ENCODE measurements around the gene TRIM47. TPM values are rescaled to one million over a fixed set of nuclear protein-coding genes. Genes with fewer than 3 reads are reported as not detected.
A peak's percentile ranks its signal among the peaks of the same experiment; 100 is the strongest.

TRIM47 gene
- total and polyA plus RNA-seq, 2 of the 13 experiments (the other 11 are each of a cell fraction or from before 2014, with no cell fraction given) = 33.5 to 82.0 TPM

GRCh38 chr17:75894049-75894733 is 15.8 kb upstream of the TRIM47 start (continued):
- TF ChIP-seq DZIP1 (CRISPR knock-in tag; IDR thresholded peaks at IDR 0.05) = peak; percentile 39; the same call in 1 of the 2 replicates
- TF ChIP-seq ZNF276 (CRISPR knock-in tag; IDR thresholded peaks at IDR 0.05; ENCODE audit: low read depth) = peak; percentile 77; the same call in 1 of the 2 replicates
- TF ChIP-seq POGZ (CRISPR knock-in tag; IDR thresholded peaks at IDR 0.05) = 0 out of 2 replicates have a peak, but pooled peaks have one; percentile 34
- TF ChIP-seq ZNF883 (CRISPR knock-in tag; IDR thresholded peaks at IDR 0.05; ENCODE audit: not compliant biosample characterization) = peak; percentile 9
- TF ChIP-seq KMT2A (CRISPR knock-in tag; IDR thresholded peaks at IDR 0.05) = no peak
- 0 out of 2 replicates have a peak, but pooled peaks have one; percentile 37 for TF ChIP-seq HOXA5 (CRISPR knock-in tag; IDR thresholded peaks at IDR 0.05)
- peak; percentile 21; the same call in 1 of the 2 replicates for TF ChIP-seq DMAP1 (CRISPR knock-in tag; IDR thresholded peaks at IDR 0.05)
- no peak for TF ChIP-seq ZMYM4 (CRISPR knock-in tag; IDR thresholded peaks at IDR 0.05)
- 0 out of 2 replicates have a peak, but pooled peaks have one; percentile 54 for TF ChIP-seq ZNF607 (CRISPR knock-in tag; IDR thresholded peaks at IDR 0.05; ENCODE audit: borderline replicate concordance)
- TF ChIP-seq TERF1 (CRISPR knock-in tag; IDR thresholded peaks at IDR 0.05) = no peak
- TF ChIP-seq CBX1 (IDR thresholded peaks at IDR 0.05; ENCODE audit: low read depth) = no peak
- TF ChIP-seq REST (IDR thresholded peaks at IDR 0.05; ENCODE audit: borderline replicate concordance in 1 of 2, low read depth in 1 of 2, low read length in 2 of 2) = no peak
- no peak for TF ChIP-seq ZNF570 (CRISPR knock-in tag; IDR thresholded peaks at IDR 0.05; ENCODE audit: borderline replicate concordance)
- TF ChIP-seq ZNF710 (CRISPR knock-in tag; IDR thresholded peaks at IDR 0.05; ENCODE audit: borderline replicate concordance) = peak; percentile 76; the same call in 1 of the 2 replicates
- TF ChIP-seq AKAP8 (CRISPR knock-in tag; IDR thresholded peaks at IDR 0.05) = peak; percentile 98
- TF ChIP-seq ZNF772 (CRISPR knock-in tag; IDR thresholded peaks at IDR 0.05) = peak; percentile 60; the same call in 1 of the 2 replicates
- TF ChIP-seq ZNF224 (CRISPR knock-in tag; IDR thresholded peaks at IDR 0.05) = no peak

Measured in HepG2 (cell line).